HepG2 (cell line): ENCODE measurements around the gene GCNT3. TPM values are rescaled to one million over a fixed set of nuclear protein-coding genes. Genes with fewer than 3 reads are reported as not detected.

ENCODE experiments used
- ATAC-seq: fragments of 200-7000 bp; cut with Tn5 transposase; 3 replicates; pipeline ENCODE4 v1.9.1; 2020; ENCODE audit warnings: mild to moderate bottlenecking, moderate library complexity
- BruUV-seq: library from RNA; stranded (reverse); fragments of 400-500 nt; replicated peaks from 2 replicates; lab custom pipeline; 2021; lab: Mats Ljungman, UMichigan
- CTCF ChIA-PET: fragments of 300-600 bp; formaldehyde crosslinking; extraction: SDS; loops from one replicate; lab custom pipeline; 2021; ENCODE audit warnings: low total read pairs, inconsistent platforms, low intra/inter-chr PET ratio; lab: Yijun Ruan, JAX
- POLR2A ChIA-PET: fragments of 350-600 bp; sonication (Branson Sonifier 250); formaldehyde crosslinking; loops from one replicate; lab custom pipeline; 2020; ENCODE audit warnings: antibody characterized with exemption, inconsistent platforms; lab: Yijun Ruan, JAX
- DNase-seq: peaks from one replicate; pipeline ENCODE4 v3.0.0-alpha.2; 2015; ENCODE audit warnings: low spot score
- FAIRE-seq: peaks from 3 replicates; lab custom pipeline; 2011; peaks lifted over from hg19 to GRCh38; lab: Jason Lieb, UNC
- H2AFZ ChIP-seq: one replicate; pipeline ENCODE4 v1.6.1; 2011; ENCODE audit warnings: low read length, inconsistent platforms
- H3K27ac ChIP-seq: fragments of 300-600 bp; 3 replicates; pipeline ENCODE4 v1.8.0; 2011; ENCODE audit warnings: mixed run types, mild to moderate bottlenecking, mixed read lengths, low read length, inconsistent platforms; ENCODE audit not compliant: insufficient read depth; ENCODE audit errors: extremely low read length
- H3K27me3 ChIP-seq, 2 experiments: fragments of 200-600 bp in 1 of 2; 2 replicates in 1 of 2; 3 replicates in 1 of 2; pipeline versions ENCODE4 v1.6.0 to v1.8.0; 2011; ENCODE audit warnings: low read length in 2 of 2, mild to moderate bottlenecking in 2 of 2, moderate library complexity in 2 of 2, inconsistent platforms in 1 of 2; ENCODE audit not compliant: insufficient read depth in 2 of 2, control insufficient read depth in 1 of 2
- H3K36me3 ChIP-seq, 2 experiments: fragments of 200-600 bp in 1 of 2; replicated peaks in 1 of 2; 2 replicates in 1 of 2; 3 replicates in 1 of 2; pipeline versions ENCODE4 v1.5.1 to v1.8.0; 2011; ENCODE audit warnings: low read length in 2 of 2, inconsistent platforms in 1 of 2; ENCODE audit not compliant: insufficient read depth in 2 of 2, control insufficient read depth in 1 of 2
- H3K4me1 ChIP-seq: 2 replicates; pipeline ENCODE4 v1.5.1; 2012; ENCODE audit warnings: low read length, inconsistent platforms; ENCODE audit not compliant: insufficient read depth
- H3K4me2 ChIP-seq: 2 replicates; pipeline ENCODE4 v1.6.0; 2011; ENCODE audit warnings: low read depth, low read length, inconsistent platforms
- H3K4me3 ChIP-seq, 3 experiments: fragments of 200-600 bp in 1 of 3; sonication (generic), shearing (Covaris generic) in 1 of 3; replicated peaks in 1 of 3; 2 replicates each; pipeline ENCODE4 v1.5.1; 2011 to 2016; ENCODE audit warnings: low read length in 3 of 3, inconsistent platforms in 2 of 3, low read depth in 2 of 3, mild to moderate bottlenecking in 2 of 3, control low read depth in 1 of 3, mixed read lengths in 1 of 3; ENCODE audit not compliant: insufficient read depth in 1 of 3
- H3K79me2 ChIP-seq: one replicate; pipeline ENCODE4 v1.6.1; 2011; ENCODE audit warnings: low read length, inconsistent platforms; ENCODE audit not compliant: insufficient read depth
- H3K9ac ChIP-seq: 2 replicates; pipeline ENCODE4 v1.6.0; 2011; ENCODE audit warnings: mild to moderate bottlenecking, low read depth, low read length, inconsistent platforms; ENCODE audit not compliant: insufficient read depth
- H3K9me3 ChIP-seq: 2 replicates; pipeline ENCODE4 v1.5.1; 2012; ENCODE audit warnings: mild to moderate bottlenecking, low read length
- H4K20me1 ChIP-seq: 2 replicates; pipeline ENCODE4 v1.6.0; 2011; ENCODE audit warnings: inconsistent platforms, mild to moderate bottlenecking, low read length, moderate library complexity; ENCODE audit not compliant: insufficient read depth
- ARNTL ChIP-seq: sonication (generic); formaldehyde crosslinking; IDR thresholded peaks from 2 replicates; pipeline ENCODE4 v1.4.0; 2020; ENCODE audit warnings: mild to moderate bottlenecking, missing genetic modification reagents
- FOSL1 ChIP-seq: sonication (generic); formaldehyde crosslinking; IDR thresholded peaks from 2 replicates; pipeline ENCODE4 v1.9.0; 2021; ENCODE audit warnings: missing genetic modification reagents, borderline replicate concordance
- MTA3 ChIP-seq: sonication (generic); formaldehyde crosslinking; IDR thresholded peaks from 2 replicates; pipeline ENCODE4 v1.4.0; 2020; ENCODE audit warnings: missing genetic modification reagents
- NFYB ChIP-seq: sonication (generic); formaldehyde crosslinking; IDR thresholded peaks from 2 replicates; pipeline ENCODE4 v1.4.0; 2020; ENCODE audit warnings: missing genetic modification reagents
- NR3C1 ChIP-seq: sonication (generic); formaldehyde crosslinking; IDR thresholded peaks from 2 replicates; pipeline ENCODE4 v1.4.0; 2020; ENCODE audit warnings: missing genetic modification reagents
- RARG ChIP-seq: sonication (generic); formaldehyde crosslinking; IDR thresholded peaks from 2 replicates; pipeline ENCODE4 v1.4.0; 2020; ENCODE audit warnings: low read depth, mild to moderate bottlenecking, missing genetic modification reagents
- RELA ChIP-seq: sonication (generic); formaldehyde crosslinking; IDR thresholded peaks from 2 replicates; pipeline ENCODE4 v1.4.0; 2020; ENCODE audit warnings: missing genetic modification reagents
- SMYD3 ChIP-seq: sonication (generic); formaldehyde crosslinking; IDR thresholded peaks from 2 replicates; pipeline ENCODE4 v1.8.1; 2023; ENCODE audit warnings: mild to moderate bottlenecking, missing genetic modification reagents
- TARDBP ChIP-seq: sonication (generic); formaldehyde crosslinking; IDR thresholded peaks from 2 replicates; pipeline ENCODE4 v1.8.0; 2022; ENCODE audit warnings: mild to moderate bottlenecking, missing genetic modification reagents
- TBL1XR1 ChIP-seq: fragments of 150-350 bp; IDR thresholded peaks from 2 replicates; pipeline ENCODE4 v1.6.1; 2014; ENCODE audit warnings: borderline replicate concordance, low read length; ENCODE audit not compliant: partially characterized antibody
- TCF7 ChIP-seq: sonication (generic); IDR thresholded peaks from 2 replicates; pipeline ENCODE4 v1.6.1; 2016; ENCODE audit warnings: antibody characterized with exemption, low read depth
- XRCC5 ChIP-seq: fragments of 200-400 bp; formaldehyde crosslinking; optimal IDR thresholded peaks from 2 replicates; pipeline ENCODE3; 2017; ENCODE audit warnings: mild to moderate bottlenecking, low read length
- ZNF274 ChIP-seq: sonication (generic); formaldehyde crosslinking; IDR thresholded peaks from 2 replicates; pipeline ENCODE4 v1.5.1; 2020; ENCODE audit warnings: mild to moderate bottlenecking, missing genetic modification reagents
- ZNF441 ChIP-seq: sonication (generic); formaldehyde crosslinking; IDR thresholded peaks from 2 replicates; pipeline ENCODE4 v1.7.0; 2021; ENCODE audit warnings: missing genetic modification reagents, borderline replicate concordance
- ZNF552 ChIP-seq: sonication (generic); formaldehyde crosslinking; IDR thresholded peaks from 2 replicates; pipeline ENCODE4 v1.9.0; 2022; ENCODE audit warnings: missing genetic modification reagents, mild to moderate bottlenecking, borderline replicate concordance
- ZNF746 ChIP-seq: sonication (generic); formaldehyde crosslinking; IDR thresholded peaks from 2 replicates; pipeline ENCODE4 v1.8.0; 2022; ENCODE audit warnings: mild to moderate bottlenecking, missing genetic modification reagents
- ZNF768 ChIP-seq: sonication (generic); formaldehyde crosslinking; IDR thresholded peaks from 2 replicates; pipeline ENCODE4 v1.4.0; 2020; ENCODE audit warnings: missing genetic modification reagents
- ZSCAN20 ChIP-seq: sonication (generic); formaldehyde crosslinking; IDR thresholded peaks from 2 replicates; pipeline ENCODE4 v1.4.0; 2020; ENCODE audit warnings: missing genetic modification reagents, mild to moderate bottlenecking, borderline replicate concordance
- WGBS: methylation state at CpG from one replicate; pipeline ENCODE4 v1.1.6; 2017; ENCODE audit warnings: low lambda C conversion rate; 5-methylcytosine and 5-hydroxymethylcytosine counted together
- in situ Hi-C: cut with HindIII; loops from 2 replicates; pipeline ENCODE4 v1.10.0; 2017; ENCODE audit warnings: low pct_unique_long_range_greater_than_20kb; ENCODE audit not compliant: extremely low pct_ligation_motif_present
- intact Hi-C: fragments of 100-400 bp; cut with micrococcal nuclease; formaldehyde crosslinking; loops from one replicate; pipeline ENCODE4 v1.10.0; 2022; ENCODE audit not compliant: unreplicated experiment
- polyA plus RNA-seq, 8 experiments: library from polyadenylated mRNA; depleted of rRNA in 3 of 8; stranded (reverse) in 7 of 8; unstranded in 1 of 8; fragments of >200 nt; fragmentation: Illumina TruSeq in 4 of 8; extraction: Trizol in 4 of 8; gene quantifications; 2 replicates each; pipeline versions ENCODE4 v1.2.1 to v1.2.3, GENCODE V29; 2011 to 2016; ENCODE audit warnings: low read depth in 4 of 8, missing spikeins in 1 of 8, mixed read lengths in 1 of 8; ENCODE audit not compliant: insufficient read depth in 1 of 8
- total RNA-seq, 5 experiments: library from RNA; depleted of rRNA; stranded (reverse); fragments of >200 nt; fragmentation: Illumina TruSeq; extraction: Trizol; gene quantifications; 2 replicates each; pipeline ENCODE4 v1.2.3, GENCODE V29; 2016; ENCODE audit warnings: low read depth in 1 of 5
- TF ChIP-seq, protein P1 (sequence below): sonication (generic); formaldehyde crosslinking; IDR thresholded peaks from 2 replicates; pipeline ENCODE4 v1.8.0; 2022; ENCODE audit warnings: missing genetic modification reagents, mild to moderate bottlenecking, moderate library complexity, borderline replicate concordance
- TF ChIP-seq, protein P2 (sequence below): sonication (generic); formaldehyde crosslinking; IDR thresholded peaks from 2 replicates; pipeline ENCODE4 v1.8.1; 2023; ENCODE audit warnings: mild to moderate bottlenecking, missing genetic modification reagents

Gene GCNT3
- total and polyA plus RNA-seq, 2 of the 13 experiments (the other 11 are each of a cell fraction or from before 2014, with no cell fraction given), result 6.8 to 9.8 TPM

DNA sequence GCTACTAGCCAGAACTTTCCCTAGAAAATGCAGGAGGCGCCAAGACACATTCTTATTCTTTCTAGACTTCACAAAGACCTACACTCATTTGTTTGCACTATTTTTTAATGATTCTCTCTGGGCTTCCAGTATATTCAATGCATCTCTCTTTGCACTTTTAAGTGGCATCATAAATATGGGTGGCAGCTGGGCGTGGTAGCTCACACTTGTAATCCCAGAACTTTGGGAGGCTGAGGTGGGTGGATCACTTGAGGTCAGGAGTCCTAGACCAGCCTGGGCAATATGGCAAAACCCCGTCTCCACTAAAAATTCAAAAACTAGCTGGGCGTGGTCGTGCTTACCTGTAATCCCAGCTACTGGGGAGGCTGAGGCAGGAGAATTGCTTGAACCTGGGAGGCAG lies 5.6 kb upstream of the GCNT3 start:
- Histone ChIP-seq H3K36me3 (no peaks in the 10 kb centered on the region), H2AFZ (no peak overlapping the region), H3K27me3 (no peaks in the 10 kb centered on the region), H3K27ac (no peak overlapping the region), H3K4me3 (no peak overlapping the region), H3K9me3 (peaks cover 25% of the 10 kb centered on the region), H3K79me2 (no peaks in the 10 kb centered on the region), H3K4me2 (no peak overlapping the region), H4K20me1 (no peaks in the 10 kb centered on the region), H3K4me1 (peaks cover 6% of the 10 kb centered on the region; the same call in 1 of the 2 replicates), H3K9ac (no peak overlapping the region)
- in situ Hi-C loops, result no loop called here
- CTCF ChIA-PET, result no interaction called here
- 79% methylated on average over 5 of the region's 5 CpGs for WGBS
- intact Hi-C loops, result no loop called here
- TF ChIP-seq TARDBP (CRISPR knock-in tag) (no peak), RELA (no peak), ARNTL (CRISPR knock-in tag) (no peak), NFYB (CRISPR knock-in tag) (no peak), NR3C1 (CRISPR knock-in tag) (no peak), TBL1XR1 (no peak), TCF7 (no peak), ZNF746 (no peak), ZSCAN20 (no peak), FOSL1 (no peak), ZNF441 (CRISPR knock-in tag) (no peak), XRCC5 (no peak), ZNF768 (CRISPR knock-in tag) (no peak), MTA3 (CRISPR knock-in tag) (no peak), ZNF274 (CRISPR knock-in tag) (no peak), RARG (CRISPR knock-in tag) (no peak), ZNF552 (no peak), SMYD3 (CRISPR knock-in tag) (no peak)
- TF ChIP-seq, protein P1, sequence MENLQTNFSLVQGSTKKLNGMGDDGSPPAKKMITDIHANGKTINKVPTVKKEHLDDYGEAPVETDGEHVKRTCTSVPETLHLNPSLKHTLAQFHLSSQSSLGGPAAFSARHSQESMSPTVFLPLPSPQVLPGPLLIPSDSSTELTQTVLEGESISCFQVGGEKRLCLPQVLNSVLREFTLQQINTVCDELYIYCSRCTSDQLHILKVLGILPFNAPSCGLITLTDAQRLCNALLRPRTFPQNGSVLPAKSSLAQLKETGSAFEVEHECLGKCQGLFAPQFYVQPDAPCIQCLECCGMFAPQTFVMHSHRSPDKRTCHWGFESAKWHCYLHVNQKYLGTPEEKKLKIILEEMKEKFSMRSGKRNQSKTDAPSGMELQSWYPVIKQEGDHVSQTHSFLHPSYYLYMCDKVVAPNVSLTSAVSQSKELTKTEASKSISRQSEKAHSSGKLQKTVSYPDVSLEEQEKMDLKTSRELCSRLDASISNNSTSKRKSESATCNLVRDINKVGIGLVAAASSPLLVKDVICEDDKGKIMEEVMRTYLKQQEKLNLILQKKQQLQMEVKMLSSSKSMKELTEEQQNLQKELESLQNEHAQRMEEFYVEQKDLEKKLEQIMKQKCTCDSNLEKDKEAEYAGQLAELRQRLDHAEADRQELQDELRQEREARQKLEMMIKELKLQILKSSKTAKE (CRISPR knock-in tag), result no peak
- TF ChIP-seq, protein P2, sequence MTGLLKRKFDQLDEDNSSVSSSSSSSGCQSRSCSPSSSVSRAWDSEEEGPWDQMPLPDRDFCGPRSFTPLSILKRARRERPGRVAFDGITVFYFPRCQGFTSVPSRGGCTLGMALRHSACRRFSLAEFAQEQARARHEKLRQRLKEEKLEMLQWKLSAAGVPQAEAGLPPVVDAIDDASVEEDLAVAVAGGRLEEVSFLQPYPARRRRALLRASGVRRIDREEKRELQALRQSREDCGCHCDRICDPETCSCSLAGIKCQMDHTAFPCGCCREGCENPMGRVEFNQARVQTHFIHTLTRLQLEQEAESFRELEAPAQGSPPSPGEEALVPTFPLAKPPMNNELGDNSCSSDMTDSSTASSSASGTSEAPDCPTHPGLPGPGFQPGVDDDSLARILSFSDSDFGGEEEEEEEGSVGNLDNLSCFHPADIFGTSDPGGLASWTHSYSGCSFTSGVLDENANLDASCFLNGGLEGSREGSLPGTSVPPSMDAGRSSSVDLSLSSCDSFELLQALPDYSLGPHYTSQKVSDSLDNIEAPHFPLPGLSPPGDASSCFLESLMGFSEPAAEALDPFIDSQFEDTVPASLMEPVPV (CRISPR knock-in tag), result no peak
- POLR2A ChIA-PET, result no interaction called here
- no TSS peak for BruUV-seq
- ATAC-seq (no peak), DNase-seq (no peak), FAIRE-seq (no peak)
